Kidney (tissue), 14 donors: ENCODE measurements around the gene LIPH. TPM values are rescaled to one million over a fixed set of nuclear protein-coding genes. Genes with fewer than 3 reads are reported as not detected.
"Not testable (repeated sequence)": the region's sequence is repeated elsewhere in the genome, so short reads cannot be mapped to it uniquely, and the experiment has no call there.

Experiments
- DNase-seq, 5 donors: peaks; one replicate each; pipeline ENCODE4 v3.0.0-alpha.2; 2013 to 2020
- FAIRE-seq: peaks from 2 replicates; lab custom pipeline; 2012; peaks lifted over from hg19 to GRCh38; lab: Jason Lieb, UNC
- H3K27ac ChIP-seq, 2 donors: one replicate each; pipeline ENCODE4 v1.7.0; 2013; ENCODE audit warnings: low read depth in 2 of 2, low read length in 2 of 2, inconsistent platforms in 1 of 2
- H3K27me3 ChIP-seq: one replicate; pipeline ENCODE4 v1.7.1; 2013; ENCODE audit warnings: low read length, inconsistent platforms; ENCODE audit not compliant: control insufficient read depth, insufficient read depth
- H3K36me3 ChIP-seq, 3 donors: one replicate each; pipeline versions ENCODE4 v1.7.0 to v1.7.1; 2013; ENCODE audit warnings: low read length in 3 of 3, control low read depth in 1 of 3, inconsistent platforms in 1 of 3; ENCODE audit not compliant: insufficient read depth in 3 of 3, control insufficient read depth in 2 of 3
- H3K4me1 ChIP-seq, 3 donors: one replicate each; pipeline versions ENCODE4 v1.7.0 to v1.7.1; 2013; ENCODE audit warnings: low read length in 3 of 3, inconsistent platforms in 1 of 3, low read depth in 1 of 3; ENCODE audit not compliant: control insufficient read depth in 2 of 3, insufficient read depth in 2 of 3
- H3K4me3 ChIP-seq, 3 donors: one replicate each; pipeline versions ENCODE4 v1.7.0 to v1.8.1; 2013; ENCODE audit warnings: low read length in 3 of 3, control low read depth in 1 of 3, inconsistent platforms in 1 of 3
- H3K9ac ChIP-seq, 3 donors: one replicate each; pipeline versions ENCODE4 v1.7.0 to v1.7.1; 2013; ENCODE audit warnings: low read length in 3 of 3, control low read depth in 1 of 3, inconsistent platforms in 1 of 3
- H3K9me3 ChIP-seq, 3 donors: one replicate each; pipeline versions ENCODE4 v1.7.0 to v1.7.1; 2013; ENCODE audit warnings: low read length in 3 of 3, control low read depth in 1 of 3, inconsistent platforms in 1 of 3; ENCODE audit not compliant: control insufficient read depth in 2 of 3, insufficient read depth in 1 of 3
- intact Hi-C: fragments of 100-400 bp; cut with DNase I; formaldehyde crosslinking; loops from one replicate; pipeline ENCODE4 v1.11.1; 2022
- polyA plus RNA-seq: library from polyadenylated mRNA; stranded (reverse); fragments of 350-450 nt; fragmentation: Illumina TruSeq; extraction: RNeasy Lipid Tissue Mini Kit (QIAGEN cat#74804); gene quantifications from one replicate; pipeline ENCODE4 v1.2.3, GENCODE V29; 2014; ENCODE audit warnings: low read depth, low replicate concordance; ENCODE audit not compliant: insufficient read depth
- total RNA-seq: library from RNA; stranded (reverse); fragmentation: NEBNext Ultra II Directional; extraction: Animal tissue kit (Norgen Biotek cat#: 25700); gene quantifications from one replicate; pipeline ENCODE4 v1.2.1, GENCODE V29; 2021
- TF ChIP-seq, protein P1 (sequence below): IDR thresholded peaks from 3 replicates; pipeline ENCODE4 v1.5.1; 2012; ENCODE audit warnings: mild to moderate bottlenecking, moderate library complexity, borderline replicate concordance; ENCODE audit not compliant: insufficient read depth; ENCODE audit errors: extremely low read depth
- donor health status: control.
- donor health status: control.
- donor health status: control.
- donor health status: control.
- donor health status: control.
- donor health status: DM: yes; HTN: yes; CAD: no.
- donor health status: Normal renal cell carcinoma (clear cell type).

LIPH gene
- total and polyA plus RNA-seq, 2 donors from 2014 or later, result 3.2 to 14.7 TPM

GRCh38 chr3:185473290-185473815, 79.0 kb downstream of the LIPH start:
- DNase-seq, result no peak

DNA sequence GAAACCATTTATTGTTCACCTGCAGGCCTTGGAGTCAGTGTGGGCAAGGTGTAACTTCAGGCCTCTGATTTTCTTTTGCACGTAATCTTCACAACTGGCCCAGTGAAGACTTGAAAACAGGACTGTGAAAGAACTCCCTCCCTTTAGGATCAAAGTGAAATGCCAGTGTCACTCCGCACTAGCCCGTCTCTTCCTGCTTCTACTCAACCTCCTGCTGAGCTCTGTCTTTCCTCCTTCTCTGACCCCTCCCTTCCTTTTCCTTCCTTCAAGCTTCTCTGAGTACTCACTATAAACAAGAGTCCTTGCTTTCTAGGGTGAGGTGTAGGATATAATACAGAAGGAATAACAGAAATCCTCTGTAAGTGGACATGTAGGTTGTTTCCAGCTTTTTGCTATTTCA, 82.1 kb downstream of the LIPH start:
- no peak overlapping the region for H3K4me3 ChIP-seq
- FAIRE-seq (no peak), DNase-seq (no peak)
- intact Hi-C loops, result no loop called here
- H3K9ac ChIP-seq, result no peak overlapping the region
- peaks cover 3 to 61% (median 37%) of the 10 kb centered on the region in 3 donors for H3K36me3 ChIP-seq
- no peaks in the 10 kb centered on the region for H3K27me3 ChIP-seq
- H3K27ac ChIP-seq, result no peak overlapping the region
- TF ChIP-seq, protein P1, sequence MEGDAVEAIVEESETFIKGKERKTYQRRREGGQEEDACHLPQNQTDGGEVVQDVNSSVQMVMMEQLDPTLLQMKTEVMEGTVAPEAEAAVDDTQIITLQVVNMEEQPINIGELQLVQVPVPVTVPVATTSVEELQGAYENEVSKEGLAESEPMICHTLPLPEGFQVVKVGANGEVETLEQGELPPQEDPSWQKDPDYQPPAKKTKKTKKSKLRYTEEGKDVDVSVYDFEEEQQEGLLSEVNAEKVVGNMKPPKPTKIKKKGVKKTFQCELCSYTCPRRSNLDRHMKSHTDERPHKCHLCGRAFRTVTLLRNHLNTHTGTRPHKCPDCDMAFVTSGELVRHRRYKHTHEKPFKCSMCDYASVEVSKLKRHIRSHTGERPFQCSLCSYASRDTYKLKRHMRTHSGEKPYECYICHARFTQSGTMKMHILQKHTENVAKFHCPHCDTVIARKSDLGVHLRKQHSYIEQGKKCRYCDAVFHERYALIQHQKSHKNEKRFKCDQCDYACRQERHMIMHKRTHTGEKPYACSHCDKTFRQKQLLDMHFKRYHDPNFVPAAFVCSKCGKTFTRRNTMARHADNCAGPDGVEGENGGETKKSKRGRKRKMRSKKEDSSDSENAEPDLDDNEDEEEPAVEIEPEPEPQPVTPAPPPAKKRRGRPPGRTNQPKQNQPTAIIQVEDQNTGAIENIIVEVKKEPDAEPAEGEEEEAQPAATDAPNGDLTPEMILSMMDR, result no peak
- H3K9me3 ChIP-seq, result no peaks in the 10 kb centered on the region
- H3K4me1 ChIP-seq, result no peaks in the 10 kb centered on the region

More at GRCh38 chr3:185473290-185473815, 79.0 kb downstream of the LIPH start:
- H3K4me1 ChIP-seq, result no peaks in the 10 kb centered on the region
- H3K27ac ChIP-seq, result no peak overlapping the region
- H3K4me3 ChIP-seq, result no peak overlapping the region
- intact Hi-C loops, result no loop called here
- no peak for FAIRE-seq
- TF ChIP-seq, protein P1, result no peak
- H3K9me3 ChIP-seq, result no peaks in the 10 kb centered on the region
- no peak overlapping the region for H3K9ac ChIP-seq
- peaks cover 2 to 43% (median 23%) of the 10 kb centered on the region in 3 donors for H3K36me3 ChIP-seq
- H3K27me3 ChIP-seq, result no peaks in the 10 kb centered on the region

DNA sequence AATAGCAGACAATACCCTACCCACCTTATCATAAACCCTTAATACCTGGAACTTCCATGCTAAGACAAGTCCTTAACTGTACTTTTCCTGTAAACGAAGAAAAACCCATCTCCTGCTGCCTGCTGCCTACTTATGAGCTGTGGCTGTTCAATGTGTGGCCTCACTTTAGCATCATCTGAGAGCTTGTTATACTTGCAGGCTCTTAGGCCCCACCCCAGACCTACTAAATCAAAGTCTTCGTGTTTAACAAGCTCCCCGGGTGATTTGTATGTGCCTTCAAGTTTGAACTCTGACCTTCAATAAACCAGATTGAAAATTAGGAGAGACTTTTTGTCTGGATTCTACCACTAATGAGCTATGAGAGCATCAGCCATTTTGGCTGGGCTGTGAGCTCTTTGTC, 82.8 kb downstream of the LIPH start:
- Histone ChIP-seq H3K4me1 (no peaks in the 10 kb centered on the region), H3K9ac (no peak overlapping the region), H3K9me3 (no peaks in the 10 kb centered on the region), H3K4me3 (no peak overlapping the region), H3K27ac (no peak overlapping the region), H3K27me3 (no peaks in the 10 kb centered on the region), H3K36me3 (peaks cover 3 to 60% (median 36%) of the 10 kb centered on the region in 3 donors)
- intact Hi-C loops, result no loop called here
- FAIRE-seq, result no peak
- TF ChIP-seq, protein P1, result no peak
- no peak for DNase-seq

DNA sequence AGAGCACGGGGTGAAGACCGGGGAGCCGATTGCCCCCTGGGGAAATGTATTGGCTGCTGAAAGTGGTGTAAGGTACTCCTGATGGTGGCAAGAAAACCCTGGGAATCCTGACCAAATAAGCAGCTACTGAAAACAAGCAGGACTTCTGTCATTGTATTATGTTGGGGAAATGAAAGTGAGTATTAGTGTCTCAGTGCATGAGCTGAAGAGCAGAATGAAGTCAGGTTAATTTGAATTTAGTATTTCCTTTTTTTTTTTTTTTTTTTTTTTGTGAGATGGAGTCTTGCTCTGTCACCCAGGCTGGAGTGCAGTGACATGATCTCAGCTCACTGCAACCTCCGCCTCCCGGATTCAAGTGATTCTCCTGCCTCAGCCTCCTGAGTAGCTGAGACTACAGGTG, 86.3 kb downstream of the LIPH start:
- FAIRE-seq, H3K27ac ChIP-seq, H3K4me1 ChIP-seq, DNase-seq, H3K9ac ChIP-seq, H3K4me3 ChIP-seq, intact Hi-C loops, H3K9me3 ChIP-seq, H3K27me3 ChIP-seq: not testable (repeated sequence)
- H3K36me3 ChIP-seq, result peaks cover 3 to 55% (median 29%) of the 10 kb centered on the region in 3 donors
